GM21825 (cell line): Measurements from ENCODE around the gene PLCG2.

Experiments used
- ATAC-seq: cut with Tn5 transposase; IDR thresholded peaks from one replicate; pipeline ENCODE4 v1.9.1; 2021; ENCODE audit warnings: mild to moderate bottlenecking, moderate library complexity; ENCODE audit not compliant: unreplicated experiment

The PLCG2 gene

DNA sequence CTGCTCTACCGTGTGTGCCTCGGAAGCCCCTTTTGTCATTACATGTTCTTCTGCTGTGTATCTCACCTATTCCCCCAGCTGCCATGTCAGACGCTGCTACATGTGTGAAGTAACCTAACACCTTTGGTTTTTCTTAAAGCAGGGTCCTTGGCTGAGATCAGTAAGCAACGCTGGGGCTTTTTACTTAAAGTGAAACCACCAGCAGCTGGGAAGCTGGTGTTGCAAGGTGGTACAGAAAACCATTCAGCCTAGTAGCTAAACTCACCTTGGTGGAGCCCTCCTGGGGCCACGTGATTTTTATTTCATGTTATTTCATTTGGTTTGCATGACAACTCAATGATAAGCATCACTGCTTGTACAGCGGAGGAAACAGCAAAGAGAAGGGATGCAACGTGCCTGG is 62.6 kb downstream of the PLCG2 start:
- ATAC-seq, result peak; percentile 53

DNA sequence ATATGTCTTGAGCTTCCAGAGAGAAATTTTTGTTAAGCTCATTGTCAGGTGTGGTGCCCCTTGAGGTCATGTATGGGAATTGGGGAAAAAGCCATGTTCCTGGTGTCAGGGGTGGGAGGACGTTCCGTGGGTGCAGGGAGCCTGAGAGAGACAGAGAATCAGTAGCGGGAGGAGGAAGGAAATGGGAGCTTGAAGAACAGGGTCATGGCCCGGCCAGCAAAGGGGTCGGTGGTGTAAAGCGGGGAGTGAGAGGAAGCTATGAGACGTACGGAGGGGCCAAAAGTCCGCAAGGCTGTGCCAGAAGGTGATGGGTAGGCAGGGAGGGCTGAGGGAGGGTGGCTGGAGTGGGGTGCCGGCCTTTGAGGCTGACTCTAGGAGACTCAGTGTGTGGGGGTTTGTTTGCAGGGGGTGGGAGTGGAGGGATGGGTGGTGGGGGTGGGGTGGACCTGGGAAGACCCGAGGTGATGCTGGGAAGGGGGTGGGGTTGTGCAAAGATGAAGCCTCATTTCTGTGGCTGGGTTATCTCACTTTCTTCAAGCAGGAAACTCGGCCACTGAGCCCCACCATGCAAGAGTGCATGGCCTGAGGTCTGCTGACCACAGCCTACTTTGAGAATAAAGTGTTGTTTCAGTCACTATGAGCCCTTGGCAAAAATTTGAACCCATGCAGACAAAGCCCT is 63.6 kb downstream of the PLCG2 start:
- ATAC-seq, result no peak

- no peak for ATAC-seq
Observed at GRCh38 chr16:81843243-81843582, 64.1 kb downstream of the PLCG2 start.

DNA sequence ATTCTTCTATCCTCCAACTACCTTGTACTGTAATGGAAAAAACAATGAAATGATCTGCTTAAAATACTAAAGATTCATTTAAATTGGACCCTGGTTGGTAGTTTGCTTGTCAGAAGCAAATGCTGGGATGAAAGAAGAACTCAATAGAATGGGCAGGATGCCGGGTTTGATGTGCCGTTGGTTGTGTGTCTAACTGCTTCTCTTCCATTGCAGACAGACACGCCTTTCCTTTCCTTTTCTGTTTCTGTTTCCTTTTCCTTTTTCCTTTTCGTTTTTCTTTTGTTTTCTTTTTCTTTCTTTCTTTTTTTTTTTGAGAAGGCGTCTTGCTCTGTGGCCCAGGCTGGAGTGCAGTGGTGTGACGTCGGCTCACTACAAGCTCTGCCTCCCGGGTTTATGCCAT is 64.6 kb downstream of the PLCG2 start:
- no peak for ATAC-seq

DNA sequence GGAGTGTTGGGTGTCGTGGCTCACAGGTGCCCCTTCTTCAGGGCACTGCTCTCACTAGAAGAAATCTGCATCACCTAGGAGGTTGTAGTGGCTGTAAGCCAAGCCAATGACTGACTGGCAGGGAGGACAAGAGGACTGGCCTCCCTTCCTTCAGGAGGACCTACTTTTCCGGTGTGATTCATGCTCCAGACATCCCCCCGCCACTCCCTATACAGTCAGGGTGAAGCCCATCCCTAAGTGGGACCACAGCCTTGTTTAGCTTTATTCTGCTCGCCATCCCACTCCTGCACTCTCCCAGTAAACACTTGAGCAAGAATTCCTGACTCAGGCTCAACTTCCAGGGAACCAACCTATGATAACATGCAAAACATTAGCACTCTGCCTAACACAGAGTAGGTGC is 67.0 kb downstream of the PLCG2 start:
- ATAC-seq, result no peak

GRCh38 chr16:81848306-81848853 is 69.3 kb downstream of the PLCG2 start:
- no peak for ATAC-seq

- ATAC-seq, result no peak
Observed at GRCh38 chr16:81850197-81850944, 71.3 kb downstream of the PLCG2 start.

DNA sequence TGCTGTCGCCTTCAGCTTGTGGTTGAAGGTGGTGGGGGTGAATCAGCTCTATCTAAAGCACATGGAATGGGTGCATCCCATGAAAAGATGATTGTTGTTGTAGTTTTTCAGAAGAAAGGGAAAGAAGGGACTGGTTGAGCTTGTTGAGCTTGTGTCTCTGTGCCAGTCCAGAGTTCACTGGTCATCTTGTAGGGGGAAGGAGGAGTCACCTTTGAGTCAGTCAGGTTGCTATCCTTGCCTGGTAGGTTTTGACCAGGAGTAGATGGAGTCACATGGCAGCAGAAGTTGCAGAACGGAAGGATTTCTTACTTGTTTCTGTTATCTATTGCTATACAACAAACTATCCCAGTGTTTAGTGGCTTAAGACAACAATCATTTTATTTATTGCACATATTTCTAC is 73.3 kb downstream of the PLCG2 start:
- no peak for ATAC-seq

GRCh38 chr16:81855552-81856153 is 76.6 kb downstream of the PLCG2 start:
- ATAC-seq, result no peak

DNA sequence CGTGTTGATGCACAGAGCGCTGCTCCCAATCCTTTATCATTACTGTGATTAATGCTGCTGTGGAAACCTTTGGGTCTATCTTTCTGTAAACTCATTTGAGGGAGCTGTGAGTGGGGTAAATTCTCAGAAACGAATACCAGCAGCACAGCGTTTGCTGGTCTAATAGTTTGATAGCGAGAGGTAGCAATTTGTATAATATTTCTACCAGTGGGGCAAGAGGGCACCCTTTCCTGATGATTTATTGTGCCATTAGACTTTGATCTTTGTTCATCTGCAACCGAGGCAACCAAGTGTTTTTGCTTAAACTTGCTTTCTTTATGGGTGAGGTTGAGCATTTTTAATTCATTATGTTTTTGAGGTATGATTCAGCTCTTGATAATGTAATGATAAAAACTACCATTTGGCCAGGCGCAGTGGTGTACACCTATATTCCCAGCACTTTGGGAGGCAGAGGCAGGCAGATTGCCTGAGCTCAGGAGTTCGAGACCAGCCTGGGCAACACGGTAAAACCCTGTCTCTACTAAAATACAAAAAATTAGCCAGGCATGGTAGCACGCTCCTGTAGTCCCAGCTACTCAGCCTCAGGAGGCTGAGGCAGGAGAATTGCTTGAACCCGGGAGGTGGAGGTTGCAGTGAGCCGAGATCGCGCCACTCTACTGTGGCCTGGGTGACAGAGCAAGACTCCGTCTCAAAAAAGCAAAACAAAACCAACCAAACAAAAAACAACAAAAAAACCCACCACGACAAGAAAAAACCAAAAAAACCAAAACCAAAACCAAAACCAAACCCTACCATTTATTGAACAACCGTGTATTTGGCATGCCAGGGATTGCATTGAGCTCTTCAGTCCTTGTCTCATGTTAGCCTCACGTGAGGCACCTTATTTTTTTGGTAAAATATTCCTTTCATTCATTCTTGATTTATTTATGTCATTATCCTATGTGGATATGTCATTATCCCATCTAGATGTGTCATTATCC is 81.5 kb downstream of the PLCG2 start:
- no peak for ATAC-seq

- no peak for ATAC-seq
Observed at GRCh38 chr16:81861503-81861902, 82.4 kb downstream of the PLCG2 start.

- no peak for ATAC-seq
Observed at GRCh38 chr16:81861915-81862314, 82.8 kb downstream of the PLCG2 start.

- peak; percentile 63 for ATAC-seq
Observed at GRCh38 chr16:81863630-81864352, 84.7 kb downstream of the PLCG2 start.

- no peak for ATAC-seq
Observed at GRCh38 chr16:81864646-81865382, 85.7 kb downstream of the PLCG2 start.

- ATAC-seq, result no peak
Observed at GRCh38 chr16:81866820-81867440, 87.8 kb downstream of the PLCG2 start.

GRCh38 chr16:81868057-81868748 is 89.1 kb downstream of the PLCG2 start:
- ATAC-seq, result no peak

GRCh38 chr16:81869326-81869725 is 90.2 kb downstream of the PLCG2 start:
- no peak for ATAC-seq

DNA sequence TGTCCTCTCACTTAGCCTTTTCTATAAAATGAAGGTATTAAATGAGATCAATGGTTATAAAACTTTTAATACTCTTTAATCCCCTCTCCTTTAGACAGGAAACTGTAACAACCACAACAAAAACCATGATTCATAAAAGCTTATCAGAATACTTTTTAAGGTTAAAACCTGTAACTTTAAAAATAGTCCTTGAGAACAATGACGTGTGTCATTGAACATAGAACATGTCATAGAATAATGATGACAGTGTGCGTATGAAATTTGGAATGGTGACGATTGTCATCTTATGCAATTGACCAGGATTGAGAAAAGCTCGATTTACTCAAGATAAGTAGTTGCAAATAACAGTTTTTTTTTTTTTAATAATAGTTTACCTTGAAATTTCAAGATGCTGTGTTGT is 94.1 kb downstream of the PLCG2 start:
- ATAC-seq, result no peak
